Stimulated activated CD4-positive, alpha-beta T cell treated with anti-CD3 and anti-CD28 coated beads, Interleukin-1b, Interleukin-23, amount 100 ng/mL, for 1 hour (primary cell): ENCODE results near the gene COBLL1.
"Not testable (repeated sequence)": the region's sequence is repeated elsewhere in the genome, so short reads cannot be mapped to it uniquely, and the experiment has no call there.

Source experiments
- DNase-seq, 2 donors: peaks; one replicate each; pipeline ENCODE4 v3.0.0-alpha.2; 2020; ENCODE audit warnings: low read depth in 2 of 2

The COBLL1 gene

DNA sequence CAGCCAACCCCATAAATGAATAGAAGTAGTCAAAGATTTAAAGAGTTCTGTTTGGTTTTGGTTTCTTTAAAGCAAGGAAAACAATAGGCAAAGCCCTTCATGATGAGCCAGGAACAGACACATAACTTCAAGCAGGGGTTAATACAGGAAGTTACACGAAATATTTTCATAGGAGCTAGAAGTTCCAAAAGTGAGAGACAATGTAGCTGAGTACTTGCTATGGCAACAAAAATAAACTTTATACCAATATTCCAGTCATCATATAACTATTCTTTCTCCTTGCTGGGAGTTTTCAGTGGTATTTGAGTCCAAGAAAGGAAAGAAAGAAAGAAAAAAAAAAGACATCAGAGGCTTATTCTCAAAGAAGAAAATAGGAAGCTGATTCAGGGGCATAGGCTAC is 56.2 kb downstream of the COBLL1 start:
- no peak for DNase-seq

- no peak for DNase-seq
Measured at GRCh38 chr2:164784376-164784775, 57.2 kb downstream of the COBLL1 start.

DNA sequence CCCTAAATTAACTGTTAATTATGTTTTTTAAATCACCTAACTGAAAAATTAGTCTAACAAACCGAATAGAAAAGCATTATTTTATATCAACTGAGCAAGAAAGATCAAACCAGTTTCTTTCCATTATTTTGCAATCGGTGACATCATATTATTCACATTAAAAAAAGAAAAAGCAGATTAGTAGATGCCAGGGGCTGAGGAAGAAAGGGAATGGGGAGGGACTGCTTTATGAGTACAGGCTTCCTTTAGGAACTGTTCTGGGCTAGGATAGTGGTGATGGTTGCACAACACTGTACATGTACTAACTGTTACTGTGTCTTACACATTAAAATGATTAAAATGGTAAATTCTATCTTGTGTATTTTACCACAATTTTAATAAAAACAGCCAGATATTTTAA is 59.3 kb downstream of the COBLL1 start:
- DNase-seq = no peak

- no peak for DNase-seq
Measured at GRCh38 chr2:164781394-164781793, 60.2 kb downstream of the COBLL1 start.

GRCh38 chr2:164780611-164781178 is 60.9 kb downstream of the COBLL1 start:
- no peak for DNase-seq

GRCh38 chr2:164779383-164780057 is 62.1 kb downstream of the COBLL1 start:
- no peak for DNase-seq

- DNase-seq = no peak
Measured at GRCh38 chr2:164778723-164779122, 62.9 kb downstream of the COBLL1 start.

DNA sequence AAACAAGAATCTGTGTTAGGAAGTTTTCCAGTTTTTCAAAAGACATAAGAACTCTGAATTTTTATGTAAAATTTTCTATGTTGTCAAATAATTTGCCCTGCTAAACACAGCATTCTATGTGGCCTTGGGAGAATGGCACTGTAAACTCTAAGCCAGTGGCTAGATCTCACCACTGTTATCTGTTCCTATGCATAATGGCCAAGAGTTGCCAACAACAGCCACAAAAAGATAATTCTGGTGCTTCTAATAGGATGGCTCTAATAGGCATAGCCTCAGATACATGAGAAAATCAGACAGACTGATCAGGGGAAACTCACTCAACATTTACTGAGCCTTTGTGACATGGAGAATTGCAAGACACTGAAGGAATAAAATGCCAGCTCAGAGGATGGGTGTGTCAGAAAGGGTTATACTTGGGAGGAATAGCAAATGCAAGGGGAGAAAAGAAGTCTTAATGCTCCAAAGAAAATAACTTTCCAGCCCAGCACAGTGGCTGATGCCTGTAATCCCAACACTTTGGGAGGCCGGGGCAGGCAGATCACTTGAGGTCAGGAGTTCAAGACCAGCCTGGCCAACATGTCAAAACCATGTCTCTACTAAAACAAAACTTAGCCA is 63.7 kb downstream of the COBLL1 start:
- DNase-seq = no peak

DNA sequence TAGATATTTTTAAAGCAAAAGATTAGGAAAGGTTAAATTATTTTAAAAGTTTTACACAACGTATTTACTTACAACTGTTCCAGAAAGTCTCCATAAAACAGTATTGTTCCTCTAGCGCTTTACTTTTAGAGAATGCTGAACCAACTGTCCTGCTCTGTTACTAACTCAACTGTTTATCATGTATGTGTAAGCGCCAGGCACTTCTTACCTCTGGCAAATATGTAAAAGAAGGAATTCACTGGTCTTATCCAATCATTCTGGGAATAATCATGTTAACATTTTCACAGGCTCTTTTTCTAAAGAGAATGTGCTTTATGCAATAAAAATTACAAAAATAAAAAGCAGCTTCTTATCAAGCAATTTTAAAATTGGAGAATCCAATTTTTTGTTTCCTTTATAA is 68.0 kb downstream of the COBLL1 start:
- no peak for DNase-seq

GRCh38 chr2:164773091-164773490 is 68.5 kb downstream of the COBLL1 start:
- no peak for DNase-seq

GRCh38 chr2:164771897-164772296 is 69.7 kb downstream of the COBLL1 start:
- DNase-seq = no peak

DNA sequence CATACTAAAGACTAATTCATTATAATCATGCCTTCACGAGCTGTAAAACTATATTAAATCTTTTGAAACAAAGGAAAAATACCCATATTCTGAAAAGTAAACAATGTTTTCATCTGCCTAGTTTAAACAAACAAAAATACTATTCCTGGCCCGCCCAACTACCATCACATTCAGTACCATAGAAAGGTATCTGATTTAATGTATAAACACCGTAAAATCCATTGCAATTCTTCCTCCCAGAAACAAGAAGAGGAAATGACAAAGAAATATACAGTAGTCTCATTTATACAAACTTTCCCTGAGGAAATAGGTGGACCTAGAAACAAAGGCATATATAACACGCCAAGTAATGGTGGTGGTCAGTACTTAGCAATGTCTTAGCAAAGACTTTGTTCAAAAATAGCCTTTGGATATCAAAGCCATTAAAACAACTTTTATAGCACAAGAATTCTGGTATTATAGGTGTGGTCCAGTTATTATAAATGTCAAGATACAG is 71.2 kb downstream of the COBLL1 start:
- DNase-seq = no peak

DNA sequence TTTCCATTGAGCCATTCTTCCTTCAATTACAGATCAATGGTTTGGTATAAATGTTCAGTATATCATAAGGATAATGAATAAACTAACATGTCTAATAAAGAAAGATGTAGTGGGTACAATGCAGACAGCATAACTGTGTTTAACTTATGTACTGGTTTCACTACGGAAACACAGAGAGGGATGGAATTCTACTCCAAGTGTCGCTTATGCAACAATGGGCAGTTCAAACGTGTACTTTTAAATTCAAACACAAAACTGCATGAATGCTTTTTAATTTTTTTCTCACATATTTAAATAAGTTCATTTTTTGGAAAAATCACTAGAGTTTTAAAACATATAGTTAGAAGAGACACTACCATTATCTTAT is 74.7 kb downstream of the COBLL1 start:
- no peak for DNase-seq

DNA sequence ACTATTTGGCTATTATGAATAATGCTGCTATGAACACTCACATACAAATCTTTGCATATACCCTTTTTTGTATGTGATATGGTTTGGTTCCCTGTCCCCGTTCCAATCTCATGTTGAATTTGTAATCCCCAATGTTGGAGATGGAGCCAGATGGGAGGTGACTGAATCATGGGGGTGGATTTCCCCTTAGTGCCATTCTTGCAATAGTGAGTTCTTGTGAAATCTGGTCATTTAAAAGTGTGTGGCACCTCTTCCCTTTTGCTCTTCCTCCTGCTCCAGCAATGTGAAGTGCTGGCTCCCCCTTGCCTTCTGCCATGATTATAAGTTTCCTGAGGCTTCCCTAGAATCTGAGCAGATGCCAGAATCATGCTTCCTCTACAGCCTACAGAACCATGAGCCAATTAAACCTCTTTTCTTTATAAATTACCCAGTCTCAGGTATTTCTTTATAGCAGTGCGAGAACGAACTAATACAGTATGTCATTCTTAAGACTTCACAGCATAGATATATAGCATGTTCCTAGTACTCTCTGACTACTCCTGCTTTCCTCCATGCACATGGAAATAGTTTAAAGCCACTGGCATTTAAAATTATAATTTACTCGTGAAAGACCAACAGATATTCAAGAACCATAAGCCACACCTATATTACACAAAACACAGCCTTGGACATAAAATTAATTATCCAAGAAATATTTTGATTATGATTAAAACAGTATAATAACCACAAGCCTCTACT is 75.2 kb downstream of the COBLL1 start:
- DNase-seq = no peak

DNA sequence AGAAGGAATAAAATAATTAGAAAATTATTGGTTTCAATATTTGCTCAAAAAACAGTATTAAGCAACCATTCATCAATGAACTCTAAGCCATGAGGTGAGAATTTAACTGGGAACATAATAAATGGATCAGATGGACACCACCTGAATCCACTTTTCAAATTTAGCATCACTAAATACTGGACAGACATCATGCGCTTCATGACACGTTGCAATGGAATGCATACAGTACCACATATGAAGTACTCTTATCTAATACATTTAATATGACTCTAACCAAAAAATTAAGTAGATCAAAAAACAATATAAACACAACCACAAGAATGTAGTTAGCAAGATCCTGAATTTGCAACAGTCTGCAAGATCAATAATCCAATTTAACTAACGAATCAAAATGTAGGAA is 76.6 kb downstream of the COBLL1 start:
- DNase-seq = no peak

GRCh38 chr2:164764474-164764873 is 77.1 kb downstream of the COBLL1 start:
- DNase-seq = no peak

- DNase-seq = no peak
Measured at GRCh38 chr2:164763431-164763830, 78.2 kb downstream of the COBLL1 start.

DNA sequence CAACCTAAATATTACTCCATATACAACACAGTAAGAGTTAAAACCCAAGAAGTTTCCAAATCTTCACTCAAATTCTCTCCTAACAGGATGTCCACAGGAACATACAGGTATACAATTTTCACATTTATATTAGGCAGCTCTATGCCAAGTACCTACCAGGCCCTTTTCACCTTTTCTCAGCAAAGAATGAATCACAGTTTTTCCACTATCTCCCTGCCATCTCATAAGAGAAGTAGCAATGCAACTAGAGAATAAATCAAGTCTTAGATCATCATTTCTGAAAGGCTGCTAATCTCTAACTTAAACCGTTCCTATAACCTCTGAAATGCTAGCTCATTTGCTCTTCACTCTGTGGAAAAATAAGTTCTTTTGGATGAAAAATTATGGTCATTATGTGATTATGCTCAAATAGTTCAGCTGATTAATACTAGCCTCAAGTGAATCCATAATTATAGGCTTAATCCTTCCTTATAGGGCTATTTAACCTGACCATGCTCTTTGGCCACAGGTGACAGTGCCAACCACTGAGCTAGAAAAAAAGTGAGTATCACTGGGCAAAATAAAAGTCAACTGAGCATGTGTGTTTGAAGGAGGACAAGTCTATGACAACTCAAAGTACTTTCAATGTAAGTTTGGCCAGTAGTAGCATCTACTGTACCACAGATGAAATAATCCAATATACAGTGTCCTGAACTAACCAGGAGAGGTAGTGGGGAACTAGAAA is 79.7 kb downstream of the COBLL1 start:
- no peak for DNase-seq

GRCh38 chr2:164761201-164761600 is 80.4 kb downstream of the COBLL1 start:
- DNase-seq = not testable (repeated sequence)

- DNase-seq = no peak
Measured at GRCh38 chr2:164760179-164760578, 81.4 kb downstream of the COBLL1 start.

GRCh38 chr2:164757934-164758695 is 83.5 kb downstream of the COBLL1 start:
- DNase-seq = no peak
